HG02852 (cell line): ENCODE results near the gene TM7SF2.
A peak's percentile ranks its signal among the peaks of the same experiment; 100 is the strongest.

Experiments
- ATAC-seq: cut with Tn5 transposase; IDR thresholded peaks from one replicate; pipeline ENCODE4 v1.9.1; 2021; ENCODE audit warnings: mild to moderate bottlenecking, moderate library complexity; ENCODE audit not compliant: unreplicated experiment

The TM7SF2 gene

DNA sequence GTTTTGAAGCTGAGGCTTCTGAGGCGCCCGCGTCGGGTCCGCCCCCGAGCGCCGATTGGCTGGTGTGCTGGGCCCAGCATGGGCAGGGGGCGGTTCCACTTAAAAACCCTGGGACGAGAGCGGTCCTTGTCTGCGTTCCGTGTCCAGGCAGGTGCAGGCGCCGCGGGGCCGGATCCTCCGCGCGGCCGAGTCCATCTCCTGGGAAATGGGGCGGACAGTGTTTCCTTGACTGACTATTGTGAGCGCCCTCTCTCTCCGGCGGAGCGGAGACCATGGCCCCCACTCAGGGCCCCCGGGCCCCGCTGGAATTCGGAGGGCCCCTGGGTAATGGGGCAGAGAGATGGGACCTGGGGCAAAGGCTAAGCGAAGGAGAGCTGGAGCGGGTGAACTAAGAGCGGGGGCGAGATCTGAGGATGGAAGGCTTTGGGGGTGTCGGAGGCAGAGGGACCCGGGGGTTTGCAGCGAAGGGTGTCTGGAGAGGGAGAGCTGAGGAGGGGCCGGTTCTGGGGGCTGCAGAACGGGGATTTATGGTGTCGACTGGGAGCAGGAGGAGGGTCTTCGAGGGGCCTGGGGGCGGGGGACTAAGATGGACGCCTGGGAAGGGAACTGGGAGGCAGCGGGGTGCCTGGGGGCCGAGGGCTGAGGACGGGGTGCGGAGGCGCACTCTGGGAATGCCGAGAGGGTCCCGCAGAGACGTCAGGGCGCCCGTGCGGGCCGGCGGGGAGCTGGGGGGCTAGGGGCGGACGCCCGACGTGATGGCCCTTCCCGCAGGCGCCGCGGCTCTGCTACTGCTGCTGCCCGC, at the start of gene TM7SF2:
Gene TM7SF2, plus strand, starts transcription at position 129 of the 802 bp plus-strand sequence. Its CDS starts 144 bp downstream, at position 273.
- ATAC-seq: peak; percentile 71

DNA sequence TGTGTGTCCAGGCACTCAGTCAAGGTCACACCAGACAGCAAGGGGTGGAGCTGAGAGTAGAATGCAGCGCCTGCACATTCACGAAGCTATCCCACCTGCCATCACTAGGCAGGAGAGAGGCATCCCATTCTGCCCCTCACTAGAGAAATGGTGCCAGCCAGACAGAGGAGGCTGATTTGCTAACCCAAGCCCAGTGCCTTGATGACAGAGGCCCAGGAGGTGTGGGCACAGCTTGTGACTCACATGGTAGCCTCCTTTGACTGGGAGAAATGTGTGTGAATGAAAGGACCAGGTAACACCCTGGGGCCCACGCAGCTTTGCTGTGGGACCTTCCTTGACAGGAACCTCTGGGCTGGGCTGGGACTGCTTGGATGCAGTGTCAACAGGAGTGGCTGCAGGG, 48.1 kb upstream of the TM7SF2 start:
- no peak for ATAC-seq

DNA sequence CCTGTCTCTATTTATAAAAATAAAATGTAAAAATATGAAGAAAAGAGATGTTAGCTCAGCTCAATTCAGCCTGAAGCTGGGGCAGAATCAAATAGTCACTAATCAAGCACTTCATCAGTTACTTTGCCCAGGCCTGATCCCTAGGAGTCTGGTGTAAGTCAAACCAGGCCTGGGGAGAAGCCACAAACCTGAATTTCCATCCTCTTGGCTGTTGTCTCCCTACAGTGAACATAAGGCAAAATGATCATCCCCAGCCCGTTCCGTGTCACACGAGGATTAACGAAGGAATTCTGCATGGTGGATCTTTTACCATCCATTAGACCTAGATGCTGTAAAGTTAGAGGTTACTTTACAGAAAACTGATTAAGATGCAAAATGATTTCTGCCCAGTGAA, 46.8 kb upstream of the TM7SF2 start:
- ATAC-seq: no peak

DNA sequence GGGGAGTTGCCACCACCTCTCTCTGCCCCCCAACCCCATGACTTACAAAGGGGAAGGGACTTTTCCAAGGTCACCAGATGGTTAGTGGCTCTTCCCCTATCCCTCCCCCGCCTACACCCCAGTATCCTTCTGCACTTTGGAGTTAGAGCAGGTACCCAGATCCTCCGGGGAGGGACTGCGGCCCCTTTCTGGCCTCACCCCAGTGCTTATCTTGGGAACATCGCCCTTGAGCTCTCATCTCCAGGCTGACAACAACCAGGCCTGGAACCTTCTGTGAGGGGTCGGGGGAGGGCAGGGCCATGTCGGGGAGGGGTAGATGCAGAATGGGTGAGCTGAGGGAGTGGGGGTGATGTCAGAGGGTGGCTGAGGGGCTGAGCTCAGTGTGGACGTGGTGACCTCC, 45.8 kb upstream of the TM7SF2 start:
- no peak for ATAC-seq

DNA sequence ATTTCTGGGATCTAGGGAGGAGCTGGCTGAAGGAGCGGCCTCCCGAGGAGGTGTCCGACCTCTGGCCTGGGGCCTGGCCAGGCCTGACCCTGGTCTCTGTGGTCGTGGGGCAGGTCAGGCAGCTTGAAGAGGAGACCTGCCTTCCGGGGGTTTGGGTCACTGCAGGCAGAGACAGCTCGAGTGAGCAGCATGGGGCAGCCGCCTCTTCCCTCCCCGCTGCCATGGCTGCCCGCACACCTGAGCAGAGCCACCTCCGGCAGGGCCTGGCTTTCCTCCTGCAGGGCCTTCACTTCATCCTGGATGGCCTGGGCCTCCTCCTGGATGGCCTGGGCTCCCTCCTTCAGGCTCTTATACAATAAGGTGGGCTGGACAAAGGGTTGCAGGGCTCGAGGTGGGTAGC, 45.4 kb upstream of the TM7SF2 start:
- no peak for ATAC-seq

DNA sequence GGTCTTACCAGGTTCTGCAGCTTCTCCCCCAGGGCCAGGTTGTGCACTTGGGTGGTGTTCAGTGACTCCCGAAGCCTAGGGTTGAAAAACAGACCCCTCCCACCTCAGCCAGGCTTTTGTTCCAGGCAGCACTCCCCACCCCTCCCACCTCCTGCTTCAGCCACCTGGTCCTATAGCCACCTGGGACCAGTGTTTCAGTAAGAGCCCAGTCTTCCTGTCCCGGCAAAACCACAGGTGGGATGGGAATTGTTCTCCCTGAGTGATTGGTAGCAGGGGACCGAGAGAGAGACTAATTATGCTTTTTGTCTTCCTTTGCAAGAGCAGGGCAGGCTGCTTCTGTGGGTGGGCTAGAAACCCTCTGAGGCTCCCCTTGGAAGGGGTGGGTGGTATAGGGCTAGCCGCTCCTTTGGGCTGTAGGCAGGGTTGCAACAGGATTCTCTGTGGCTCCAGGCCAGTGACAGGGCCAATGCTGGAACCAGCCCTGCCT, 44.8 kb upstream of the TM7SF2 start:
- ATAC-seq: no peak

DNA sequence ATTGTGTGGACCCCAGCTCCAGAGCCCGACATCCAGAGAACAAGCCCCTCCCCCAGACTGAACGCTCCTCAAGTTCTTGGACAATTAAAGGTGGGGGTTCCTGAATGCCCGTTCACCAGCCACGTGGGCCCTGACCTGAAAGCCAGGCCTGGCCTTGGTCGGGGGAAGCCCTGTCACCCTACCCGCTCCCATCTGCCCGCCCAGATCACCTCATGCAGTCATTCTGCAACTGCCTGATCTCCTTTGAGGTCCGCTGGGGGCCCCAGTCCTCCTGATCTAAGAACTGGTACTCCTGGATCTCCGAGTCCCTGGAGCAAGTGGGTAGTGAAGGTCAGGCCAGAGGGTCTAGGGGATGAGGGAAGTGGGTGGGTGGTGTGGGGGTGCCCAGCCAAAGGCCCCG, 44.2 kb upstream of the TM7SF2 start:
- no peak for ATAC-seq

DNA sequence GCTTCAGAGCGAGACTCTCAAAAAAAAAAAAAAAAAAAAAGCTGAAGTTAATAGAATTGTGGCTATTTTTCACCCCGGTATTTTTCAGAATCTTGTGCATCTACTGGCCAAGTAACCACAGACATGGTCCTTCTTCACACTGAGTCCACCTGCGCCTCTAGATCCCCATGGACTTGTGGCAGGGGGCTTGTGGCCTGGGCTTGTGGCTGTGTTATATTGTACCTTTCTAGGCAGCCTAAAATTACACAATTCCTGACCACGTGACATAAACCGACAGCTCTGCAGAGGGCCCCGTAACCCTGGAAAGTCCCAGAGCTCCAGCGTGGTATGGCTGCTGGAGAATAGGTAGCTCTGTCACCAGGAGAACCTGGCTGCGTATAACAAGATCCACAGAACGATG, 42.5 kb upstream of the TM7SF2 start:
- no peak for ATAC-seq

DNA sequence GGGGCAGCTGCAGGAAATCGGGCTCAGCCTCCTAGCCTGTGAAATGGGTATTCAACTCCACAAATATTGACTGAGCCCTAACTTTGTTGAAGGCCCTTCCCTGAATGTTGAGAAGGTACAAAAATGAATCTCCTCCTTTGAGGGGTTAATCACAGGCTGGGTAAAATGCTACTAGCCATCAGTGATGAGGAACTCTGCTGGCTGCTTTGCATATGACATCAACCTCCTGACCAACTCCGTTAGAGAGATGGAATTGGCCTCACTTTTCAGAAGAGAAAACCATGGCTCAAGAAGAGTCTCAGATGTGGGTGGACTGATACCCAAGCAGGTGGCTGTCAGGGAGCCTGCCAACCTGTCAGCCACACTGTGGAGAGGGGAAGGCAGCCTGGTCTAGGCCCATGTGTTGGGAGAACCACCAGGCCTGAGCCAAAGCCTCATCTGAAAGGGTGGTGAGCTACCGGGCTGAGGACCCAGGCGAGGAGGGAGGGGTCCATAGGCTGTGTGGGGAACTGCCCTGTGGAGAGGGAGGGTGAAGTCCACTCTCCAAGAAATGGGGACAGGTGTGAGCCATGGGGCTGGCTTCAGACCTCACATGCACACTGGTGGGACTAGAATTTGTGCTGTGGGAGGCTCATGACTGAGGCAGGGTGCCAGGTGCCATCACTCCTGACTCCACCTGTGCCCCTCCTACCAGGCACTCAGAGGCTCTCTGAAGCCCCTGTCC, 39.6 kb upstream of the TM7SF2 start:
- ATAC-seq: no peak

DNA sequence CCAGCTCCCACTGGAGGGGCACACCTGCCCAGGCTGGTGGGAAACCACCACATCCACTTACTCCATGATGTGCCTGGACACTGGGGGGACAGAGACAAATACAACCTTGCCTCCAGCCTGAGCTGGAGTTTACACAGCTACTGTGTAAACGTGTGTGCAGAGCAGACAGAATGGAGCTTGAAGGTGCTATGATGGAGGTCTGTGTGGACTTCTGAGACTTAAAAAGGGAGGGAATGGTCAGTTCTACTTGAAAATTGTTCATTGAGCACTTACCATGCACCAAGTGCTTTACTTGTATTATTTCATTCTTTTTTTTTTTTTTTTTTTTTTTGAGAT, 39.1 kb upstream of the TM7SF2 start:
- no peak for ATAC-seq

DNA sequence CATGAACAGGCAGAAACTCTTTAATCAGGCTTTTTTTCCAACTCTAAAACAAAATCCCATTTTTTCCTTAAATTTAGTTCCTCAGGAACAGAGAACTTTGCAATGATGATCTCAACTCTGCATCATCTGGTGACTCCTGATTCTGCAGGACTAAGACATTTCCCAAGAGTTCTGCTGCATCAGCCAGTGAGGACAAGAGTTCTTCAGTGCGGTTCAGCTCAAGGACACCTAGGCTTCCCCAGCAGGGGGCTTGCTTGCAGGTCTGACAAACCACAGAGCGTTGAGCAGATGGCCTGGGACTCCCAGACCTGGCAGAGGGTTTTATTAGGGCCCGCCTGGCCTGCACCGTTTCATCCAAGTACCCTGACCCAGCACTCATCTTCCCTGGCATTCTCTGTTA, 34.2 kb upstream of the TM7SF2 start:
- no peak for ATAC-seq

DNA sequence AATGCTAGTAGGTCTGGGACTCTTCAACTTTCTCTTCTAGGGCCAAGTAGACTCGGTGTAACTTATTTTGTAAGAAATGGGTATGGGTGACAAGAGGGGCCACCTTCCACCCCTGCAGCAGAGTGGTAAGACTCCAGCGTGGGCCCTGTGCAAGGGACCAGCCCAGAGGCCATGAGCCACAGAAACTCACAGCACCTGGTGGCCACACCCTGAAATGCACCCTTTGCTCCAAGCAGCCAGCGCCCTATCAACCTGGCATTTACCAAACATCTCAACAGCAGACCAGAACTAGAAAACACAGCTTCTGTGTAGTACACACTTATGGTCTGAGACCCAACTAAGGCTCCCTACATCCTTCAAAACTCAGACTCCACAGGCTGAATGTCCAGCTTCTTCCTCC, 33.5 kb upstream of the TM7SF2 start:
- peak; percentile 41 for ATAC-seq

DNA sequence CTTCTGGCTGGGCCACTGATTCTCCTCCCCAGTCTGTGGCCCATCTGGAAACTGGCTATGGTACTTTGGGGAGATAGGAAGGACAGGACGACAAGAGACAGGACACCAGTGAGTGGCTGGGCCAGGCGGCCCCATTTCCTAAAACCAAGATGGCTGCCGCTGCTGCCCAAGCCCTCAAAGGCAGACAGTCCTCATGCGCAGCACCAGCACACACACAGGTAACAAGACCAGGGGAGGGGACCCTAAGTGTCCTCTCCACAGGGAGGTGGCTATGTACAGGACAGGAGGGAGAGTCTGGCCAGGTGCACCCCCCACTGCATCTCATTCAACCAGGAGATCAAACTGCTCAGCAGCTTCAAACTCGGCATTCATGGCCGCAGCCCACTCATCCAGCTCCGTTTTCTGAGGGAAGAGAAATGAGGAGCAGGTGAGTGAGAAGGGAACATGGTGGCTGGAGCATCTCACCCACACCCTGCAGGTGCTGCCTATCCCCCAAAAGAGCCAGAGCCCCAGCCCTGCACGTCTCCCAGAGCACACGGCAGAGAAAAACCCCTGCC, 32.8 kb upstream of the TM7SF2 start:
- no peak for ATAC-seq

DNA sequence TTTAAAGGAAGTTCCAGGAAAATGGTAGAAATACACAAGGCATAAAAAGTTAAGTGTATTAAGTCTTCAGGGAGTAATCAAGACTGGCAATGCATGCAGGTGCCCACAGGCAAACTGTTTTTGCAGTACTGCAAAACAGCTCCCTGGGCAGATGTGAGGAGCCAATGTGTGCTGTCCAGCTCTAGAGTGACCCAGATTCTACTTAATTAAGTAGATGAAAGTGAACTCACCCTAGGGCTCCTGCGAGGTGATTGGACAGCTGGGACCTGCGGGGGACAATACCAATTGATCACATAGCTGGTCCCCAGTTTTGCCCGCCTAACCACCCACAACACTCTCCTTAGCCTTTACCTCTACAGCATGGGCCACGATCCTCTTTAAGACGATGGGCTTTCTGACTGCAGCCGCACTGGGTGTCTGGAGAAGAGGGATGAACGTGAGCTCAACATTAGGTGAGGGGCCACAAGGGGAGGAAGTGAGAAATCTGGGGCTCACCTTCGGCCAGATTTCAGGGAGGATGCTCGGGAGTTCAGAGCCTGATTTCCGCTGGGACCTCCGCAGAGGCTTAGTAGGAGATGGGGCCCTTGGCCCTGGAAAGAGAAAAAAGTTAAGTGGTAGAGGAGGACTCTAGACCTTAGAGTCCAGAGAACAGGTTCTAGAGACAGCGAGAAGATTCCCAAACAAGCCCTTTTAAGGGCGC, 28.4 kb upstream of the TM7SF2 start:
- peak; percentile 16 for ATAC-seq

DNA sequence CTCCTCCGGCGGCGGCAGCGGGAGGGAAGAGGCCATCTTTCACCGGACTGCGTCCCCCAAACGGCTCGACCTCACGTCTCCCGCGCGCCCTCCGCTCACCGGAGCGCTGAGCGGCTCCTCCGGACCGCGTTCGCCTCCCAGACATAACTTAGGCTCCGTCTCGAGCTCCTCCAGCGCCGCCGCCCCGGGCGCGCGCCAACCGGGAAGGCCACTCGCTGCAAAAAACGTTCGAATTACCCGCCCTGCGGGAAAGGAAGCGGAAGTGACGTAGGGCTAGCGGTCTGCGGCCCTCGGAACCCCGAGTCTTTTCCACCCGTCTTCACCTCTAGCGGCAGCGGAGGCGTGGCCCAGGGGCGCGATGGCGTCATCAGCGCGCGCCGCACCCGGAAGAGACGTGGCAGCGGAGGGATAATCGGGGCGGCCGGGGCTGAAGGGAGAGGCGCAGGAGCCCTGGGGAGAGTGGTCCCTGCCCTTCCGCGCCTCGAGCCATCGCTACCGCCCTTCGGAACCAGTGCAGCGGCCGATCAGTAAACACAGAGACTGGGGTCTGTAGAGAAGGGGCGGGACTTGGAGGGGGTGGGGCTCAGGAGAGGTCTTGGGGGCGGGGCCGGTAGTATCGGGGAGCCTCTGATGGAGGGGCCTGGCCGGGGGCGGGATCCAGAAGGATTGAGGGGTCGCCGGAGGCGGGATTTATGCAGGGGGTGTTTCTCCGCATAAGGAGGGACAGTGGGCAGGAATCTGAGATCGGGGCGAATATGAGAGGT, 27.7 kb upstream of the TM7SF2 start, which contains the start of the genes CDCA5 and ZFPL1:
Gene CDCA5, minus strand, starts transcription at position 207 of the 764 bp plus-strand sequence. Its CDS starts 62 bp downstream, at position 145.
Gene ZFPL1, plus strand, starts transcription at position 389 of the 764 bp plus-strand sequence. CDS start 477 bp downstream, outside the sequence.
- ATAC-seq: peak; percentile 68

DNA sequence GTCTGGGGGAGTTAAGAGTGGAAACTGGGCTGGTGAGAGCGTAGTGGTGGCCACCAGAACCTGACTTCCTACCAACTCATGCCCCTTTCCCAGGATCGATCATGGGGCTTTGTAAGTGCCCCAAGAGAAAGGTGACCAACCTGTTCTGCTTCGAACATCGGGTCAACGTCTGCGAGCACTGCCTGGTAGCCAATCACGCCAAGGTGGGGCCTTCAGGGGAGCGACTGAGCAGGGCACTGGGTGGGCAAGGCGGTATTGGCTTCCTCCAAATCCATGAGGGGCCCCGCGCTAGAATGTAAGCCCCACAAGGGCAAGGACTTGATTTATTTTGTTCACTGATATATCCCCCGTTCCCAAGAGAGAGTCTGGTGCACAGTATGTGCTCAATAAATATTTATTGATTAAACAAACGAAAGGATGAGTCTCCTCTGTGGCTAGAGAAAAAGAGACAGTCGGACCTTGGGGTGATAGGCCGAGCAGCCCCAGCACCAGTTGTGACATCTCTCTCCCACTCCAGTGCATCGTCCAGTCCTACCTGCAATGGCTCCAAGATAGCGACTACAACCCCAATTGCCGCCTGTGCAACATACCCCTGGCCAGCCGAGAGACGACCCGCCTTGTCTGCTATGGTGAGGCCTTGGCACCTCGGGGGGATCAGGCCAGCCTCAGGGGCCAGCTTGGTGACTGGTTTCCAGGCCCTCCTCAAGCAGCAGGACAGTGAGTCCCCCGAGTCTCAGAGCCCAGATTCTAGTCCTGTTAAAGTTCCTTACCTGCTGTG, 26.9 kb upstream of the TM7SF2 start:
- no peak for ATAC-seq

DNA sequence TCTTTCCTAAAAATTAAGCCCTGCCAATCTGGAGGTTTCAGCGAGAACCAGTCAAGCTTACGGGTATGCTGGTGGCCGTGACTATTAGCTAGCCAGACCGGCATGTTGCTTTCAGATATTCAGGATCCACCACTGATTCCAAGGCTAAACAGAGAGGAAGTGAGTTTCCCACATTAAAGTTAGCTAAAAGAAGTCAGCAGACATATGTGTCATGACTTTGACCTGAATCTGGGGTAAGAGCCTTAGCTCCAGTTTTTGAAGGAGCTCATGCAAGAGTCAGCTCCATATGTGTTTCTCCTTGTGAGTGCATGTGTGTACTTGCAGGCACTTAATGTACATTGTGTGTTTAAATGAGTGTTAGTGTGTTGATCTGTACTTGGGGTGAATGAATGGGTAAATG, 26.2 kb upstream of the TM7SF2 start:
- ATAC-seq: no peak

DNA sequence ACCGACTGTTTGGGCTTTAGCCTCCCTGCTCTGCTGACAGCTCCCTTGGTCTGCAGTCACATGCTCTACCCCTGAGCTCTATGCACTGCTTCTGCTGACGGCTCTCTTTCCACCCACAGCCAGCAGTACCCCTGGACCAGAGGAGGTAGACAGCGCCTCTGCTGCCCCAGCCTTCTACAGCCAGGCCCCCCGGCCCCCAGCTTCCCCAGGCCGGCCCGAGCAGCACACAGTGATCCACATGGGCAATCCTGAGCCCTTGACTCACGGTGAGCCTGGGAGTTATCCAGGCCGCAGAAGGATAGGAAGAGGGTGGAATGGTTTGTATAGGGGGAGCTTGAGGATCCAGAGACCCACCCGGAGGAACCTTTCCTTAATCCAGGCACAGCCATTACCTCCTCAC, 24.9 kb upstream of the TM7SF2 start:
- no peak for ATAC-seq

DNA sequence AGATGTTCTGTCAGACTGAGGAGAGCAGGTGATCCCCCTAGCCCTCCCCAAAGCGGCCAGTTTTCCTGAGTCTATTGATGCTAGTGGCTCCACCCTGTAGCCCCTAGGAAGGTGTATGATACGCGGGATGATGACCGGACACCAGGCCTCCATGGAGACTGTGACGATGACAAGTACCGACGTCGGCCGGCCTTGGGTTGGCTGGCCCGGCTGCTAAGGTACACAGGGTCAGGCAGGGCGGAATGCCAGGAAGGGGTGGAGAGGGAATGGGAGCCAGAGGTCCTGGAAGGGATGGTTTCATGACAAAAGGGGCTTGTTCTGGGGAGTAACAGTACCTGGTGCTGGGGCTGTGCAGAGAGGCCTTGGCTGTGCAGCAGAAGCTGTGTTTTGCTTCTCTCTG, 24.5 kb upstream of the TM7SF2 start:
- ATAC-seq: no peak

DNA sequence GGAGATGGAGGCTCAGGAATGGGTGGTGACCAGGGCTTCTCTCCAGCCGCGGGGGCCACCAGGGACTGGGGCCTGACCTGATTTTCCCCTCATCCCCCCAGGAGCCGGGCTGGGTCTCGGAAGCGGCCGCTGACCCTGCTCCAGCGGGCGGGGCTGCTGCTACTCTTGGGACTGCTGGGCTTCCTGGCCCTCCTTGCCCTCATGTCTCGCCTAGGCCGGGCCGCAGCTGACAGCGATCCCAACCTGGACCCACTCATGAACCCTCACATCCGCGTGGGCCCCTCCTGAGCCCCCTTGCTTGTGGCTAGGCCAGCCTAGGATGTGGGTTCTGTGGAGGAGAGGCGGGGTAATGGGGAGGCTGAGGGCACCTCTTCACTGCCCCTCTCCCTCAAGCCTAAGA, 23.8 kb upstream of the TM7SF2 start:
- ATAC-seq: no peak
